Activated T-cell treated with anti-CD3 and anti-CD28 coated beads, Interleukin-2, amount 50 U/mL, for 72 hours (primary cell): ENCODE results near the gene ACSS1. TPM values are rescaled to one million over a fixed set of nuclear protein-coding genes. Genes with fewer than 3 reads are reported as not detected.

Source experiments
- ATAC-seq, 2 donors: fragments of 150-1000 bp; cut with Tn5 transposase; replicated peaks in 1 of 2; 2 replicates each; pipeline ENCODE4 v1.10.0; 2021; ENCODE audit warnings: moderate library complexity in 2 of 2, mild to moderate bottlenecking in 1 of 2
- DNase-seq, 2 donors: peaks; one replicate each; pipeline ENCODE4 v3.0.0; 2021 to 2022; ENCODE audit warnings: mixed read lengths in 1 of 2
- H3K27ac Mint-ChIP-seq: one replicate; pipeline ENCODE4 v1.8.0; 2022; ENCODE audit warnings: mild to moderate bottlenecking, moderate library complexity, mixed read lengths
- H3K27me3 Mint-ChIP-seq: one replicate; pipeline ENCODE4 v1.8.0; 2022; ENCODE audit warnings: low read depth, mixed read lengths
- H3K36me3 Mint-ChIP-seq, 2 donors: one replicate each; pipeline ENCODE4 v1.8.0; 2022; ENCODE audit warnings: mixed read lengths in 2 of 2, mild to moderate bottlenecking in 1 of 2; ENCODE audit not compliant: insufficient read depth in 2 of 2
- H3K4me1 Mint-ChIP-seq: one replicate; pipeline ENCODE4 v1.8.0; 2022; ENCODE audit warnings: low read depth, mixed read lengths
- H3K4me3 Mint-ChIP-seq, 2 donors: one replicate each; pipeline ENCODE4 v1.8.0; 2022; ENCODE audit warnings: mild to moderate bottlenecking in 2 of 2, mixed read lengths in 2 of 2, moderate library complexity in 2 of 2
- H3K9me3 Mint-ChIP-seq, 2 donors: one replicate each; pipeline ENCODE4 v1.8.0; 2022; ENCODE audit warnings: mixed read lengths in 2 of 2
- total RNA-seq, 2 donors: library from RNA; stranded (reverse); gene quantifications; one replicate each; pipeline ENCODE4 v1.2.3, GENCODE V29; 2022

ACSS1 gene
- total RNA-seq, 2 donors from 2014 or later: 18.2 to 23.8 TPM

DNA sequence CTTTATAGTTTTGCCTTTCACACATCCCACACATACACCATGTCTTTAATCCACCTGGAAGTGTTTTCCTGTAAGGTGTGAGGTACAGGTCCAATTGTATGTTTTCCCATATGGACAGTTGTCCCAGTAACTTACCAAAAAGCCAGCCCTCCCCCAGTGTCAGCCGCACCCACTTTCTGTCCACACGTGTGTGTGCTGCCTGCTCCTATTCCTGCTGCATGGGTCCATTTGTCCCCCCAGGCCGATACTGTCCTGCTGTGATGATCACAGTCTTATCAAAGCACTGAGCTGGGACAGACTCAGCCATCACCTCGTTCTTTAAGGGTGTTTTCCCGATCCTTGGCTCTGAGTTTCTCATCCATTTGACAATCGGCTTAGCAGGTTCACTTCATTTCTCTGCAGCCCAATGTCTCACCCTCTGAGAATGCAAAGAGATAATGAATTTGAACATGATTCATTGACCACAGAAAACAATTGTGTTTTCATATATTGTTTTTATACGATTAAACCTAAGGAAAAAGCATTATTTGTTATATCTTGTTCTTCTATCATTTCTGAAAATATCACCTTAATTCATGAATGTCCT is 14.4 kb upstream of the ACSS1 start:
- Mint-ChIP-seq H3K27ac (no peak overlapping the region), H3K36me3 (no peaks in the 10 kb centered on the region), H3K4me1 (peaks cover 7% of the 10 kb centered on the region), H3K27me3 (peaks cover 20% of the 10 kb centered on the region), H3K4me3 (no peak overlapping the region), H3K9me3 (no peaks in the 10 kb centered on the region)
- ATAC-seq: no peak
- DNase-seq: no peak

DNA sequence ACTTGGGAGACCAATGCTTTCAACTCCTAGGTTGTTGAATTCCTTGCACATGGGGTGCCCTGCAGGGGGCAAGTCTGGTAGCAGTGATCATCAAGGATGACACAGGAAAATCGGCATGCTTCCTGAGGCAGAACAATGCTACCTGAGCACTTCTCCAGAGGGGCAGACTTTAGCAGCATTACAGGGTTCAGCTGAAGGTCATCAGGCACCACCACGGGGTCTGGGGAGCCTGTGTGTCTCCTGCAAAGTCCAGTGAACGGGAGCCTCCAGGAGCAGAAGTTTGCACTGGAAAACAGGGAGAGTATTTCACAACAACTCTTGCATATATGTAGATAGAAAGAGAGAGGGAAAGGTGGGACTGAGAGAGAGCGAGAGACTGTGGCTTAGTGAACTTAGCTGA is 13.8 kb upstream of the ACSS1 start:
- Mint-ChIP-seq H3K27me3 (peaks cover 14% of the 10 kb centered on the region), H3K36me3 (no peaks in the 10 kb centered on the region), H3K9me3 (no peaks in the 10 kb centered on the region), H3K4me3 (no peak overlapping the region), H3K27ac (no peak overlapping the region), H3K4me1 (peaks cover 2% of the 10 kb centered on the region)
- DNase-seq (no peak), ATAC-seq (no peak)

GRCh38 chr20:25070821-25071473 is 13.0 kb upstream of the ACSS1 start:
- DNase-seq (no peak), ATAC-seq (no peak)
- H3K4me3 Mint-ChIP-seq: no peak overlapping the region
- H3K36me3 Mint-ChIP-seq: no peaks in the 10 kb centered on the region
- H3K9me3 Mint-ChIP-seq: no peaks in the 10 kb centered on the region
- no peak overlapping the region for H3K27ac Mint-ChIP-seq
- peaks cover 12% of the 10 kb centered on the region for H3K27me3 Mint-ChIP-seq
- H3K4me1 Mint-ChIP-seq: no peaks in the 10 kb centered on the region

- no peaks in the 10 kb centered on the region for H3K4me1 Mint-ChIP-seq
- DNase-seq: no peak
- H3K36me3 Mint-ChIP-seq: no peaks in the 10 kb centered on the region
- ATAC-seq: no peak
- no peak overlapping the region for H3K4me3 Mint-ChIP-seq
- H3K27me3 Mint-ChIP-seq: no peaks in the 10 kb centered on the region
- no peak overlapping the region for H3K27ac Mint-ChIP-seq
- no peaks in the 10 kb centered on the region for H3K9me3 Mint-ChIP-seq
These were observed 9.4 kb upstream of the ACSS1 start for GRCh38 chr20:25067102-25067987.

GRCh38 chr20:25066386-25066785 is 8.4 kb upstream of the ACSS1 start:
- no peaks in the 10 kb centered on the region for H3K4me1 Mint-ChIP-seq
- no peak overlapping the region for H3K4me3 Mint-ChIP-seq

DNA sequence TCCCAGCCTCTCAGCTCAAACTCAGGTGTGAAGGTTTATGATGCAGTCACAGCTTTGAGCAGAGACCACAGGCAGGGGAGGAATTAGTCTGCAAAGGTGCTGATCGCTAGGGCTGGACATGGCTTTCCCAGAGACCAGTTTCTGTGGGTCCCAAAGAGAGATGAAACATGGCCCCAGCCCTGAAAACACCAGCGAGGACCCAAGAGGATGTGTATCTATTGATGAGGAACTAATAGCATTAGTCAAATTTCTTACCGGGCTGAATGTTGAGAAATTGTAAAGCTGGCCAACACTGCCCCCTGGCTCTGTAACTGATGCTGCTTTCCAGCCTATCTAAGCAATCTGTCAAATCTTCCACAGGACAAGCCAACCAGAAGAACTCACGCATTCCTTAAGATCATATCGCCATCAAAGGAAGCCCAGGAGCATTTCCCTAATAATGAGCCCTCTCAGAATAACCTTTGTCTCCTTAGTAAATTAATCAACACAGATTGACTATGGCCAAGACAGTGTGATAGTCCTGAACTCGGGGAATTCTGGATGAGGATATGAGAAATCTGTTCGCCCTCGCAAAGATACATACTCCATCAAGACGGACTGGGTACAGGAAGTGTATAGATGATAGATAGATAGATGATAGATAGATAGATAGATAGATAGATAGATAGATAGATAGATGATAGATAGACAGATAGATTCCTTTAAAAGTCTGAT is 7.8 kb upstream of the ACSS1 start:
- H3K9me3 Mint-ChIP-seq: no peaks in the 10 kb centered on the region
- DNase-seq: peak; percentile 52
- peak; percentile 66 to 78 for ATAC-seq
- no peaks in the 10 kb centered on the region for H3K36me3 Mint-ChIP-seq
- peak overlapping the region; percentile 54 for H3K27ac Mint-ChIP-seq
- H3K4me1 Mint-ChIP-seq: peaks cover under 1% of the 10 kb centered on the region
- no peak overlapping the region for H3K4me3 Mint-ChIP-seq
- H3K27me3 Mint-ChIP-seq: peaks cover 3% of the 10 kb centered on the region

More at GRCh38 chr20:25066386-25066785, 8.4 kb upstream of the ACSS1 start:
- H3K9me3 Mint-ChIP-seq: no peaks in the 10 kb centered on the region
- no peak overlapping the region for H3K27ac Mint-ChIP-seq
- H3K27me3 Mint-ChIP-seq: no peaks in the 10 kb centered on the region
- ATAC-seq: no peak
- H3K36me3 Mint-ChIP-seq: no peaks in the 10 kb centered on the region
- DNase-seq: no peak

- DNase-seq: no peak
- ATAC-seq: no peak
- Mint-ChIP-seq H3K36me3 (no peaks in the 10 kb centered on the region), H3K9me3 (no peaks in the 10 kb centered on the region), H3K27me3 (peaks cover 8% of the 10 kb centered on the region), H3K4me3 (no peak overlapping the region), H3K27ac (no peak overlapping the region), H3K4me1 (peaks cover 5% of the 10 kb centered on the region)
These were observed 7.2 kb upstream of the ACSS1 start for GRCh38 chr20:25065072-25065624.

DNA sequence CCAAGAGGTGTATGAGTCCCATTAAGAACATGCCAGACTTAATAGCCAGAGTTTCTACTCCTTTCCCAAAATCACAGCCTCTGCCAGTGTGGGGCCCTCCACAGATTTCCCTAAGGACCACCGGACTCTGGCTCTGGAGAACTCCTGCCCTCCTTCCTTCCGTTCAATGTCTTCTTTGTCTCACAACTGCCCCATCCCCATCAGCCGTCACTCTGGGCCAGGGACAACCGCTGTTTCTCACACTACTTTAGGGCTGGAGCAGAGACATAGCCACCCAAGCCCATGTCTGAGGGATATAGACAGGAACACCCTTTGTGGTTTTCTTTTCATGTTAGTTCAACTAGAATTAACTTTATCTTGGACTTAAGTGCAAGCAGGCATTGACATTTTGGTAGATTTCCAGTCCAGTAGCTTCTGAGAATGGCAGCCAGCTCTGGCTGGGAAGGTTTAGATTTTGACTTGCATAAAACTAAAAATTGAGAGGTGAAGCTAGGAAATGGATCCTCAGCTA is 6.7 kb upstream of the ACSS1 start:
- Mint-ChIP-seq H3K9me3 (no peaks in the 10 kb centered on the region), H3K27me3 (peaks cover 8% of the 10 kb centered on the region), H3K4me3 (no peak overlapping the region), H3K4me1 (peaks cover 5% of the 10 kb centered on the region), H3K36me3 (no peaks in the 10 kb centered on the region), H3K27ac (no peak overlapping the region)
- DNase-seq: no peak
- no peak for ATAC-seq

- DNase-seq: no peak
- H3K9me3 Mint-ChIP-seq: no peaks in the 10 kb centered on the region
- peaks cover 12% of the 10 kb centered on the region for H3K4me1 Mint-ChIP-seq
- no peaks in the 10 kb centered on the region for H3K36me3 Mint-ChIP-seq
- no peak overlapping the region for H3K4me3 Mint-ChIP-seq
- peaks cover 8% of the 10 kb centered on the region for H3K27me3 Mint-ChIP-seq
- no peak overlapping the region for H3K27ac Mint-ChIP-seq
- no peak for ATAC-seq
These were observed 6.0 kb upstream of the ACSS1 start for GRCh38 chr20:25063981-25064380.

- H3K4me3 Mint-ChIP-seq: no peak overlapping the region
- no peak overlapping the region for H3K27ac Mint-ChIP-seq
- DNase-seq (no peak), ATAC-seq (no peak)
- H3K36me3 Mint-ChIP-seq: no peaks in the 10 kb centered on the region
- peaks cover 16% of the 10 kb centered on the region for H3K4me1 Mint-ChIP-seq
- no peaks in the 10 kb centered on the region for H3K9me3 Mint-ChIP-seq
- peaks cover 8% of the 10 kb centered on the region for H3K27me3 Mint-ChIP-seq
These were observed 5.6 kb upstream of the ACSS1 start for GRCh38 chr20:25063546-25063945.

GRCh38 chr20:25062841-25063240 is 4.9 kb upstream of the ACSS1 start:
- Mint-ChIP-seq H3K27me3 (peaks cover 8% of the 10 kb centered on the region), H3K4me3 (no peak overlapping the region), H3K36me3 (no peaks in the 10 kb centered on the region), H3K9me3 (no peaks in the 10 kb centered on the region), H3K27ac (no peak overlapping the region), H3K4me1 (peaks cover 17% of the 10 kb centered on the region)
- ATAC-seq (no peak), DNase-seq (no peak)

- no peak overlapping the region for H3K4me3 Mint-ChIP-seq
- H3K27me3 Mint-ChIP-seq: peaks cover 8% of the 10 kb centered on the region
- H3K4me1 Mint-ChIP-seq: peaks cover 19% of the 10 kb centered on the region
- ATAC-seq (no peak), DNase-seq (no peak)
- no peak overlapping the region for H3K27ac Mint-ChIP-seq
- no peaks in the 10 kb centered on the region for H3K36me3 Mint-ChIP-seq
- no peaks in the 10 kb centered on the region for H3K9me3 Mint-ChIP-seq
These were observed 4.0 kb upstream of the ACSS1 start for GRCh38 chr20:25061821-25062530.
